Measurements from ENCODE around the gene CCDC107.
A peak's percentile ranks its signal among the peaks of the same experiment; 100 is the strongest.

Gene CCDC107

DNA sequence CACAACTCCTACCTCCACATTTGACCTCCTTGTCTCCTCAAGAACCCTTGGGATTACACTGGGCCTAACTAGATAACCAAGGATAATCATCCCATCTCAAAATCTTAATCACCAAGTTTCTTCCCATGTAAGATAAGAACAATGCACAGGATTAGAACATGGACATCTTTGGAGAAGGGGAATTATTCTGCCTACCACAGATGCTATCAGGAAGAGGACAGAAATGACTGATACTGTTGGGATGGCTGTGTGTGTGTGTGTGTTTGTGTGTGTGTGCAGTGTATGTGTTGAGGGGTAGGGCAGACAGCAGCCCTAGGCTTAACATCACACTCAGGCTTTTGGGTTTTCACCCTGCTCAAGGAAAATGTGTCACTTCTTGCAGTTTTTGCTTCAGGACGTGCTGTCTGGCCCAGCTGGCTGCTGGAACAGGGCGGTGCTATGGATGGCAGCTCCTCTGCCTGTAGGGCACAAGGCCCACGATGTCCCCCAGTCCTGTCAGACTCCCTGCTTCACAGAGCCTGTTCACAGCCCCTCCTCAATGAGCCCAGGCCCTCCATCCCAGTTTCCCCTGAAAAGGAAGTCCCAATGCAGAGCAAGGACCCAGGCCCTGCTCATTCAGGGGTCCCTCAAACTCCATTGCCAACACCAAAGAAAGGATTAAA is 23.4 kb downstream of the CCDC107 start:
- no peak overlapping the region for H3K4me3 ChIP-seq (replicated peaks; ENCODE audit: low read depth, low read length)
- TF ChIP-seq, protein P1, sequence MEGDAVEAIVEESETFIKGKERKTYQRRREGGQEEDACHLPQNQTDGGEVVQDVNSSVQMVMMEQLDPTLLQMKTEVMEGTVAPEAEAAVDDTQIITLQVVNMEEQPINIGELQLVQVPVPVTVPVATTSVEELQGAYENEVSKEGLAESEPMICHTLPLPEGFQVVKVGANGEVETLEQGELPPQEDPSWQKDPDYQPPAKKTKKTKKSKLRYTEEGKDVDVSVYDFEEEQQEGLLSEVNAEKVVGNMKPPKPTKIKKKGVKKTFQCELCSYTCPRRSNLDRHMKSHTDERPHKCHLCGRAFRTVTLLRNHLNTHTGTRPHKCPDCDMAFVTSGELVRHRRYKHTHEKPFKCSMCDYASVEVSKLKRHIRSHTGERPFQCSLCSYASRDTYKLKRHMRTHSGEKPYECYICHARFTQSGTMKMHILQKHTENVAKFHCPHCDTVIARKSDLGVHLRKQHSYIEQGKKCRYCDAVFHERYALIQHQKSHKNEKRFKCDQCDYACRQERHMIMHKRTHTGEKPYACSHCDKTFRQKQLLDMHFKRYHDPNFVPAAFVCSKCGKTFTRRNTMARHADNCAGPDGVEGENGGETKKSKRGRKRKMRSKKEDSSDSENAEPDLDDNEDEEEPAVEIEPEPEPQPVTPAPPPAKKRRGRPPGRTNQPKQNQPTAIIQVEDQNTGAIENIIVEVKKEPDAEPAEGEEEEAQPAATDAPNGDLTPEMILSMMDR (IDR thresholded peaks at IDR 0.05; ENCODE audit: low read length, missing control alignments), result no peak
- DNase-seq (ENCODE audit: low read depth), result peak; percentile 32

DNA sequence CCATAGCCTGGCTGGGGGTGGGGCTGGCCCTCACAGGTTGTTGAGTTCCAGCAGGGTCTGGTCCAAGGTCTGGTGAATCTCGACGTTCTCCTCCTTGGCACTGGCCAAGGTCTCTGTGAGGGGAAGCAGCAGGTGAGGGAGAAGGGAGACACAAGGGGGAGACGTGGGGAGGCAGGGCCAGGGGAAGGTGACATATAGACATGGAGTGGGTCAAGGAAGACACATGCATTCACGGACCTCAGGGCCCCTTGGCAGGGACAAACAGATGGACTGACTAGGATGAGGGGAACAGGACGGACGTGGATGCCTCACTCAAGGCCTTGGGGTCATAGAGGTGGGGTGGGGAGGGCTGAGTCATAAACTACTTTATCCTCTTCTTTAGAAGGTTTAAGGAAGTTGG is 24.0 kb downstream of the CCDC107 start:
- DNase-seq (ENCODE audit: low read depth), result no peak
- H3K4me3 ChIP-seq (replicated peaks; ENCODE audit: low read depth, low read length), result no peak overlapping the region

DNA sequence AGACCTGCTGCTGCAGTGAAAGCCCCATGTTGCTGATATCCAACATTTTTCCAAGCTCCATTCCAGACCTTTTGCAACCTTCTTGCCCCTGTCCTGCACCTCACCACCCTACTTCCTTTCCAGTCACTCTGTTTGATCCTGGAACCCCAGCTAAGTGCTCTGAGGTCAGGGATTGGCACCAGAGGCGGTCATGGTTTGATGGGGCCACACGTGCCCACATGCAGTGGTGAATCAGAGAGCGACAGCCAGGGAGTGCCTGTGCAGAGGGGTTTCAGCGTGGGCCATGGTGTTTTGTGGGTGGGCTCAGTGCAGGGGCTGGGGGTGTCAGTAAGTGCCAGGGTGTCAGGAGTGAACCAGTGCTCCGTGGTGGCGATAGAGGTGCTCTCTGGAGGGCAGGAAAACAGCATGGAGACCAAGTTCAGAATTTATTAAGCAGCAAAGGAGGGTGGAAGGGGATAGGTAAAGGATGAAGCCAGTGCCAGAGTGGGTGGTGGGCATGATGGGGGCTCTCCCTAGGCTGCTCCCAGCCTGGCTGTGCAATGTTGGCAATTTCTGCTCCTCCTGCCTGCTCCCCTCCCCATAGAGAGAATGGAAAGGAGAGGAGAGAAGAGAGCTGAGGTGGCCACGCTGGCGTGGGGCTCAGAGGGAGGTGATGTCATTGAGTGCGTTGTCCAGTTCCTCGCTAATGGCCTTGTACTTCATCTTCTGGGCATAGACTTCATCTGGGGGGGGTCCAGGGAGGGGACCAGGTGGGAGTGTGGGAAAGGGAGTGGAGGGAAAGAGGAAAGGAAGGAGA is 24.6 kb downstream of the CCDC107 start:
- TF ChIP-seq, protein P1 (IDR thresholded peaks at IDR 0.05; ENCODE audit: low read length, missing control alignments), result no peak
- no peak overlapping the region for H3K4me3 ChIP-seq (replicated peaks; ENCODE audit: low read depth, low read length)
- no peak for DNase-seq (ENCODE audit: low read depth)

More for the DNA sequence above, 24.0 kb downstream of the CCDC107 start:
- TF ChIP-seq, protein P1 (IDR thresholded peaks at IDR 0.05; ENCODE audit: low read length, missing control alignments), result no peak

DNA sequence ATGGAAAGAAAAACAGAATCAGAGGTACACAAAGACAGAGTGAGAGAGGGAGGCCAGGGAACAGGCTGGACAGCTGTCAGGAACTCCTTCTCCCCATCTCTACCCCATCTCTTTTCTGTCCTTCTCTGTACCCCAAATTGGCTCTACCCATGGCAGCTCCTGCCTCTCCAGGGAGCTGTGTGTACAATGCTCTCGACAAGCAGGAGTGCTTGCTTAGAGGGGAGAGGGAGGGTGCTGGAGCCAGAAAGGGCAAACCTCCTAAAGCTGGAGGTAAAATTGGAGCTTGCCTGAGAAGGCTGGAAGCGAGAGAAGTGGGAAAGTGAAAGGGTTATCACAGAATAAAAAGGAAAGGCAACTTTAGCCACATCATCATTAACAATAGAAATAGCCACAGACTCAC is 25.2 kb downstream of the CCDC107 start:
- TF ChIP-seq, protein P1 (IDR thresholded peaks at IDR 0.05; ENCODE audit: low read length, missing control alignments), result no peak
- no peak overlapping the region for H3K4me3 ChIP-seq (replicated peaks; ENCODE audit: low read depth, low read length)
- no peak for DNase-seq (ENCODE audit: low read depth)

DNA sequence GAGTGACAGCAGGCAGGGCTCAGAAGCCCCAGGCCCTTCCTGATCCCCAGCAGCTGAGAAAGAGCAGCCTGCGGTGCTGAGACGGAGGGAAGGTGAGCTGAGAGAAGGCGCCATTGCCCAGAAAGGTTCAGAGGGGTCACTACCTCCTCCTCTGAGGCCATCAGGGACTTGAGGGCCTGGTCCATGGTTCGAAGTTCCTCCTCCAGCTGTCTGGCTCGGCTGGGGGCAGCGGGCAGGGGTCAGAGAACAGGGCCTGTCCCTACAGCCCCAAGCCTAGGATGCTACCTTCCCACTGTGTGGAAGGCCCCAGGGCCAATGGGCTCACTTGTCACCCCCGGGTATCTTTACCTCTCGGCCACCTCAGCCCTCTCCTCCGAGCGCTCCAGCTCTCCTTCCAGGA is 26.8 kb downstream of the CCDC107 start:
- no peak overlapping the region for H3K4me3 ChIP-seq (replicated peaks; ENCODE audit: low read depth, low read length)
- TF ChIP-seq, protein P1 (IDR thresholded peaks at IDR 0.05; ENCODE audit: low read length, missing control alignments), result no peak
- DNase-seq (ENCODE audit: low read depth), result no peak

DNA sequence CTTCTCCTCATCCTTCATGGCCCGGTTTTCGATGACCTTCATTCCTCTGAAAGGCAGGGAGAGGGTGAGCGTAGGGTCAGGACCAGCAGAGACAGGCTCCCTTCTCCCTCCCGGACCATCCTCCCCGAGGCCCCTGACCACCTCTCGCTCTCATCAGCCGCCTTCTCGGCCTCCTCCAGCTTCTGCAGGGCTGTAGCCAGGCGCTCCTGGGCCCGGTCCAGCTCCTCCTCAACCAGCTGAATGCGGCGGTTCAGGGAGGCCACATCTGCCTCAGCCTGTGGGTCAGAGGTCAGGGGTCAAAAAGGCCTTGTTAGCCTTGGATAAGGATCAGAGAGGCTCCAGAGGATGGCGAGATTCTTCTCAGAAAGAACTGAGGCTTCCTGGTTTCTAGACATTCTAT is 27.4 kb downstream of the CCDC107 start:
- no peak overlapping the region for H3K4me3 ChIP-seq (replicated peaks; ENCODE audit: low read depth, low read length)
- no peak for DNase-seq (ENCODE audit: low read depth)
- TF ChIP-seq, protein P1 (IDR thresholded peaks at IDR 0.05; ENCODE audit: low read length, missing control alignments), result no peak

All from fibroblast of pulmonary artery (primary cell).